Measurements from ENCODE around the gene TAF11.
"Not testable (repeated sequence)": the region's sequence is repeated elsewhere in the genome, so short reads cannot be mapped to it uniquely, and the experiment has no call there.

Gene TAF11

DNA sequence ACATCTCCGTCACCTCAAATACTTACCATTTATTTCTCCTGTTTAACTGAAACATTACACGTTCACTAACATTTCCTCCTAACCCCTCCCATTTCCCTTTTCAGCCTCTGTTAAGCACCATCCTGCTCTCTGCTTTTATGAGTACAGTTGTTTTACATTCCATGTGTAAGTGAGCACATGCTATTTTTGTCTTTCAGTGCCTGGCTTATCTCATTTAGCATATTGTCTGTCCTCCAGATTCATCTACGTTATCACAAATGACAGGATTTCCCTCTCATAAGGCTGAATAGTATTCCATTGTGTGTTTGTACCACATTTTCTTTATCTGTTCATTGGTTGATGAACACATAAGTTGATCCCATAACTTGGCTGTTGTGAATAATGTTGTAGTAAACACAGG is 22.7 kb downstream of the TAF11 start:
- no peak for DNase-seq (ENCODE audit: low spot score)

DNA sequence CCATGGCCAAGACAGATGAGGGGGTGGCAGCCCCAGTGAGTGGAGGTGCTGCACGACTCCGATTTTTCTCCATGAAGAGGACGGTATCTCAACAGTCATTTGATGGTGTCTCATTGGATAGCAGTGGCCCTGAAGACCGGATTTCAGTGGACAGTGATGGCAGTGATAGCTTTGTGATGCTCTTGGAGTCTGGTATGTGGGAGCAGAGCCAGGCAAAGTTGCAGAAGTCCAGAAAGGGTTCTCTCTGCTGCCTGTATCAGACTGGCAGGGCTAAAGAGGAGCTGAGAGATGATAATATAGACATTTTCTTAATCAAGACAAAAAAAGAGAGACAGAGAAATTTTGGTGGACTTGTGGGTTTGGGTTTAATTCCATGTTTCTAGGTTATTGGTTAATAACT is 23.8 kb downstream of the TAF11 start:
- no peak for DNase-seq (ENCODE audit: low spot score)

DNA sequence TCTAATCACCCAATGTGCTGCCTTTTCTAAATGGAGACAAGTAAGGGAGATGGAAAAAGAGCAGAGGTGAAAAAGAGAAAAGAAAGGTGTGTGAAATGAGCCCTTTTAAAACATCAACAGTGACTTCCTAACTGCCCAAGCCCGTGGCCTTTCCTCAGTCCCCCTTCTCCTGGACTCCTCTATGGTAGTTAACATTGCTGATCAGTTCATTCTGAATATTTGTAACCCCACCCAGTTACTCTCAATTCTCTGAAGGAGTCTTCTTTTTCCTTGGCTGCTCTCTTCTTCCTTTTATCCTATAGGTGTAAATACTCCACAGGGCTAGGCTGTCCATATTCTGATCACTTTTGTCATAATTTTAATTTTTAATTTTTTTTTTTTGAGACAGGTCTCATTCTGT is 27.1 kb downstream of the TAF11 start:
- no peak for DNase-seq (ENCODE audit: low spot score)

DNA sequence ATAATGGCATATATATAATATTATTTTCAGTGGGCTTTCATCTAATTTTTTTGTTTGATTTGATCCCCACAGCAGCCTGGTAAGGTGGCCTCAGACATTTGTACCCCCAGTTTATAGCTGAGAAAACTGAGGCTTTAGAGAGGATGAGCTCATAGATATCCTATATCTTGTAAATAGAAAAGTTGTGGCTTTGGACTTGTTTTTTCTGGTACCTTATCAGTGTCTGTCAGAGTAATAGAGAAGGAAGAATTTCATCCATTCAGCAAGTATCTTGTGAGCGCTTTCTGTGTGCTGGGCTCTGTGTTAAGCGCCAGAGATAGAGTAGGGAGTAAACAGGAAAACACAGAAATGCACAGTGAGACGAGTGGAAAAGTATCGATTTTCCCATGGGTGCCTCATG is 27.9 kb downstream of the TAF11 start:
- DNase-seq (ENCODE audit: low spot score) = no peak

DNA sequence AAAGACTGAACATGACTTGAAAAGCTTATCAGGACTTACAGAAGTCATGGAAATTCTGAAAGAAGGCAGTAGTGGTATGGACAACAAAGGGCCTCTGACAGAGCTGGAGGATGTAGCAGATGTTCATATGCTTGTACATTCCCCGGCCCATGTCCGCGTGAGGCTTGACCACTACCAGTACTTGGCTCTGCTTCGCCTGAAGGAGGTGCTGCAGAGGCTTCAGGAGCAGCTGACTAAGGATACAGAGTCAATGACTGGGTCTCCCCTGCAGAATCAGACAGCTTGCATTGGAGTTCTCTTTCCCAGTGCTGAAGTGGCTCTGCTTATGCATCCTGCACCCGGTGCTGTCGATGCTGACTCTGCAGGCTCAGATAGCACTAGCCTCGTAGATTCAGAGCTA is 29.2 kb downstream of the TAF11 start:
- no peak for DNase-seq (ENCODE audit: low spot score)

DNA sequence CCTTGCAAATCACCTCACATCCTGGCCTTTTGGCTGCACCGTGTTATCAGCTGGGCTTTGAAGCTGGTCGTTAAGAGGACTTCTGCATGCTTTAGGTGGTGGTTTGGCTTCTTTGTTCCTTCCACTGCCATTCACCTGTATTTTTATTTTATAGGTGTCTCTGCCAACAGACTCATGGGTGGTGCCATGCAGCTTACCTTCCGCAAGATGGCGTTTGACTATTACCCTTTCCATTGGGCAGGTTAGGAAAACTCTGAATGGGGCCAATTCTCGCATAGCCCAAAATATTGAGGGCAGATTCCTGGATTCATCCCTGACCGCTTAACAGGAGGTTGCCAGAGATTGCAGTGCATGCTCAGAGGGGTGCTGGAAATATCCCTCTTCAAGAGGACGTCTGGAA is 32.4 kb downstream of the TAF11 start:
- no peak for DNase-seq (ENCODE audit: low spot score)

DNA sequence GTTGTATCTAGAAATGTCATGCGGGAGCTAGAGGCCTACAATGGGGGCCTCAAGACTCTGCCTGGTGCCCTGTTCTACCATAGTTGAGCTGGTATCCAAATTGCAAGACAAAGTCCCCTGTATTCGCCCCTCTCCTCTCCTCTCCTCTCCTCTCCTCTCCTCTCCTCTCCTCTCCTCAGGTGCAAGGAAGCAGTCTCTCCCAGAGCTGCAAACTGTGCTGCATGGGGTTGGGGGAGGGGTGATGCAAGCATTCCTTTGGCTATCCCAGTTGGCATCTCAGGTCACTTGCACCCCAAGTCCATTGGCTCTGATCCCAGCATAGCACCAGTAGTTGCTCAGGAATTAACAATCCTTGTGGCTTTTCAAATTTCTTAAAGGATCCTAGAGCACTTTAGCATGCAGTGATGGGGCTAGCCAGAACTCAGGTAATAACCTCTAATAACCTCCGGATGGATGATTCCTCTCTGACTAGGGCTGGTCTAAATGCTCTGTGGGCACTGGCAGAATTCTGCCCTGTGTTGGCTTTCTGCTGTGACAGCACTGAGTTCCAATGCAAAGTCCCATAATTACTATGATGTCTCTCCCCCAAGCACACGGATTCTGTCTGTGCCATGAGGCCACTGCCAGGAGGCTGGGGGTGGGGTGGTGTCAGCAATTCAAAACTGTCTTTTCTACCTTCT is 35.3 kb downstream of the TAF11 start:
- no peak for DNase-seq (ENCODE audit: low spot score)

DNA sequence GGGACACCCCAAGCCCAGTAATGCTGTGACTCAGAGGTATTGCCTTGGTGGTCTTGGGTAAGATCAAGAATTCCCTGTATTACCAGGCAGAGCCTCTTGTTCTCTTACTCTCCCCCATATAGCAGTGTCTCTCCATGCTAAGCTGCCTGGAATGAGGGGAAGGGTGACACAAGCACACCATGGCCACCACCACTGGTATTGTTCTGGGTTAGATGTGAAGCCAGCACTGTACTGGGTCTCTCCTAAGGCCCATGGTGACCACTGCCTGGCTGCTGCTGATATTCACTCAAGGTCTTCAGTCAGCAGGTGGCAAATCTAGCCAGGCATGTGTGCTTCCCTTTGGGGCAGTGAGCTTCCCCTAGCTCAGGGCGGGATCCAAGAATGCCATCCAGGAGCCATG is 36.5 kb downstream of the TAF11 start:
- DNase-seq (ENCODE audit: low spot score) = no peak

DNA sequence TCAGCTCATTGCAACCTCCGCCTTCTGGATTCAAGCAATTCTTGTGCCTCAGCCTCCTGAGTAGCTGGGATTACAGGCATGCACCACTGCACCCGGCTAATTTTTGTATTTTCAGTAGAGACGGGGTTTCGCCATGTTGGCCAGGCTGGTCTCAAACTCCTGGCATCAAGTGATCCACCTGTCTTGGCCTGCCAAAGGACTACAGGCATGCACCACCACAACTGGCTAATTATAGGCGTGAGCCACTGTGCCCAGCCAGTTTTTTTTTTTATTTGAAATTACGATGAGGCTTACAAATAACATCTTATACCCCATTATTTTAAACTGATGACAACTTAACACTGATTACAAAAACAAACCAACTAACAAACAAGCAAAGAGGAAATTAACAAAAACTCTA is 38.8 kb downstream of the TAF11 start:
- not testable (repeated sequence) for DNase-seq (ENCODE audit: low spot score)

DNA sequence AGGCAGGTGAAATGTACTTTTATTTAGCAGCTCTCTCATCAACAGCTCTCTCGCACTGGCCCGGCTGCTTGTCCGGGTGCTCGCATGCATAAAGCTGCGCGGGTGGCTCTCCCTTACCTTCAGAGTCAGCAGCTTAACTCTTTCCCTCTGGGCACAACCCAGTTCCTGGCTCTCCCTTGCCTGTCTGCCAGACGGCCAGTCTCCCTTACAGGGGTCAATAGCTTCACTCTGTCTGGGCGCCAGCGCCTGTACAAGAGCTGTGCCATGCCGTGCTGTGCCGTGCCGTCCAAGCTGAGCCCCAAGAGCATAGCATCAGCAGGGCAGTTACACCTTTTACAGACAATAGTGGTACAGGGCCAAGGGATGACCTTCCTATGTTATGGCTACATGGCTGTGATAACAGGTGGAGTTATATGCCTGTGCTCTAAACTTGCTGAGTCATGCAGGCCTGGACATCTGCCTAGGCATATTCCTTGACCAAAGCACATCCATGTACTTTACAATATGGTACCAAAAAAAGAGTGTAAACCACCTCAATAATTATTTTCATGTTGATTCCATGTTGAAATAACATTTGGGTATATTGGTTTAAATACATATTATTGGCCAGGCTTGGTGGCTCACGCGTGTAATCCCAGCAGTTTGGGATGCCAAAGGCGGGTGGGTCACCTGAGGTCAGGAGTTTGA is 48.0 kb downstream of the TAF11 start:
- no peak for DNase-seq (ENCODE audit: low spot score)

DNA sequence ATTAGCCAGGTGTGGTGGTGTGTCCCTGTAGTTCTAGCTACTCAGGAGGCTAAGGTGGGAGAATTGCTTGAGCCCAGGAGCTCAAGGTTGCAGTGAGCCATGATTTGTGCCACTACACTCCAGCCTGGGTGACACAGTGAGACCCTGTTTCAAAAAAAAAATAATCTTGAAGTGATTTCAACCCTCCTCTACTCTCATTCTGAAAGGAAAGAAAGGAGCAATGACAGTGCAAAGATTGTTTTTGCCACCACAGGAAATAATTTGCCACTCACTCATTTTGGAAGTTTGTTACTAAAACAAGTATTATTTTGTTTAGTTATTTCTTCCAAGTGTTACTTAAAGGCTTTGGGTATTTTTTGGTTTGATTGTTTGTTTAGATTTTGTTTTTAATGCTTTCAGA is 50.3 kb downstream of the TAF11 start:
- DNase-seq (ENCODE audit: low spot score) = no peak

DNA sequence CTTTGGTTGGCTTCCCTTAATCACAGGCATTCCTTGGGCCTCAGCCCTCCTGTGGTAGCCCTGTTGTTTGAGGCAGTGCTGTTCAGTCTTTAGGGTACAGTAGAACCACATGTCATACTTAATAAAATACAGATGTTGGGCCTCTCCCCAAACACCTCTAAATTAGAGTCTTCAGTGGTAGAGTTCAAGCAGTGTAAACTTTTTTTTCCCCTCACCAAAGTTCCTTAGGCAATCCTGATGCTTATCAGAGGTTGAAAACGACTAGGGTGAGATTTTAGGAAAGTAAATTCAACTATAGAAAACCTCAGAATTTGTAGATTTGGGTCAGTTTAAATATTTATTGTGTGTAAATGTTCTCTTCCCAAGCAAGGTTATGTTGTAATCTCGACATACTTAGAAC is 51.4 kb downstream of the TAF11 start:
- DNase-seq (ENCODE audit: low spot score) = no peak

DNA sequence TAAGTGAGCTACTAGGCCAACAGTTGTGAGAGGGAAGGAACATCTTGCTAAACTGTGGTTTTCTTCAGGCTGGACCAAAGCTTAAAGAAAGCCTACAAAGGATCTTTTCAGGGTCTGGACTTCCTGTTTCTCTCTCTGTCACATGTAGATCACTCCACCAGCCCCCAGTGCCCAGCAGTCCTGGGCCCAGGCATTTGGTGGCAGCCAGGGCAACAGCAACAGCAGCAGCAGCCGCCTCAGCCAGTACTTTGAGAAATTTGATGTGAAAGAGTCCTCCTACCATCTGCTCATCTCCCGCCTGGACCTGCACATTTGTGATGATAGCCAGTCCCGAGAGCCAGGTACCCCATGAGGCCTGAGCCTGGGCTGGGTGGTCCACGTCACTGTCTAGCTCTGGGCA is 51.8 kb downstream of the TAF11 start:
- DNase-seq (ENCODE audit: low spot score) = no peak

DNA sequence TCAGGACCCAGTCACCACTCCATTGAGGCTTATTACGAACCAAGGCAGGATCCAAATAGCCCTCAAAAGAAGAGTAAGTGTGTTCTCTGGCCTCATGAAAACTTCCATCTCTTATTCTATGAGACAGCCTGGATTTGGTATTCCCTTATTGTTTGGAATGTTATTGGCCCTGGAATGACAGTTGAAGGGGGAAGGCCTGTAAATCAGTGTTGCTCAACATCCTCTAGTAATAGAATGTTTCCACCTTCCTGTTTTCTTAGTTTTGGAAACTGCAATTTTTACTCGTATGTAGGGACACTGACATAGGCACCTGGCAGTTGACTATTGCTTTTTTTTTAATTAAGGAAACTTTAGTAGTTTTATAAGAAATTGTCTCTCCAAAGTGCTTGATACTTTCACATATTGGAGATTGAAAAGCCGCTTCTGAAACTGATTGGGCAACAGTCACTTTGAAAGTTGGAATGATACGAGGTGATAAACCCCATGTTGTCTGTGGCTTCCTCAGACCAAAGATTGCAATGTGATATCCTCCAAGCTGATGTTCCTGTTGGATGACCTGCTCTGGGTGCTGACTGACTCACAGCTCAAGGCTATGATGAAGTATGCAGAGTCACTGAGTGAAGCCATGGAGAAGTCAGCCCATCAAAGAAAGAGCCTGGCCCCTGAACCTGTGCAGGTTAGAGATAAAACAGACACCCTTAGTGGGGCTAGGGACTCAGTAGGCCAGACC is 52.9 kb downstream of the TAF11 start:
- DNase-seq (ENCODE audit: low spot score) = peak; percentile 47

DNA sequence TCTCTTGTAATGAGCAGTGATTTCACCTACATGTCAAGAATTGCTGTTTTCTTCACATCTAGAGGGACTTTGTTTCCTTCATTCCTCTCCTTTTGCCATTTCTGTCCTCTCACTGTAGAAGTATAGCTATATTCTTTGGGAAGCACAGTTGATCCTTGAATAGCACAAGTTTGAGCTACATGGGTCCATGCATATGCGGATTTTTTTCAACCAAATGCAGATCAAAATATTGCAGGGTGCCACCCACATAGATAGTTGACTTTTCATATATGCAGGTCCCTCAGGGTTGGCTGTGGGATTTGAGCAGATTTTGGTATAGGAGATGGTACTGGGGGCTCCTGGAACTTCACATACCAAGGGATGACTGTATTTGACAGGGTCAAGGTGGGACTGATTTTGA is 54.9 kb downstream of the TAF11 start:
- DNase-seq (ENCODE audit: low spot score) = no peak

DNA sequence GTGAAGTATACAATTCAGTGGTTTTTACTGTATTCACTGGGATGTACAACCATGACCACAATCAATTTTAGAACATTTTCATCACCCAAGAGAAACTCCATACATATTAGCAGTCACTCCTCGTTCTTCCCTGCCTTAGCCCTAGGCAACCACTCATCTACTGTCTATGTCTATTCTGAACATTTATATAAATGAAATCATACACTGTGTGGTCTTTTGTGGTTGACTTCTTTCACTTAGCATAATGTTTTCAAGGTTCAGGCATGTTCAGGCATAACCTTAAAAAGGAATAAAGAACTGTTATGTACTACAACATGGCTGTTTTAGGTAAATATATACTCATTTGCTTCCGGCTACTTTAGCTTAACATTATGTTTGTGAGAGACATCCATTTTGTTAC is 58.7 kb downstream of the TAF11 start:
- DNase-seq (ENCODE audit: low spot score) = no peak
